GM13976 (cell line): ENCODE data around the gene UTP14A.
A peak's percentile ranks its signal among the peaks of the same experiment; 100 is the strongest.

Experiments used
- DNase-seq: peaks from one replicate; pipeline ENCODE4 v3.0.0; 2012; ENCODE audit warnings: low spot score
- in situ Hi-C: fragments of 300-500 bp; cut with MboI; formaldehyde crosslinking; loops from one replicate; pipeline ENCODE4 v1.12.0; 2022; ENCODE audit warnings: low sequenced_read_pairs, mixed read lengths, inconsistent platforms; ENCODE audit not compliant: unreplicated experiment
- TF ChIP-seq, protein P1 (sequence below): IDR thresholded peaks from 2 replicates; pipeline ENCODE4 v1.5.1; 2012; ENCODE audit warnings: borderline replicate concordance, mild to moderate bottlenecking; ENCODE audit not compliant: insufficient read depth; ENCODE audit errors: extremely low read depth, missing control alignments, control extremely low read depth

The UTP14A gene

DNA sequence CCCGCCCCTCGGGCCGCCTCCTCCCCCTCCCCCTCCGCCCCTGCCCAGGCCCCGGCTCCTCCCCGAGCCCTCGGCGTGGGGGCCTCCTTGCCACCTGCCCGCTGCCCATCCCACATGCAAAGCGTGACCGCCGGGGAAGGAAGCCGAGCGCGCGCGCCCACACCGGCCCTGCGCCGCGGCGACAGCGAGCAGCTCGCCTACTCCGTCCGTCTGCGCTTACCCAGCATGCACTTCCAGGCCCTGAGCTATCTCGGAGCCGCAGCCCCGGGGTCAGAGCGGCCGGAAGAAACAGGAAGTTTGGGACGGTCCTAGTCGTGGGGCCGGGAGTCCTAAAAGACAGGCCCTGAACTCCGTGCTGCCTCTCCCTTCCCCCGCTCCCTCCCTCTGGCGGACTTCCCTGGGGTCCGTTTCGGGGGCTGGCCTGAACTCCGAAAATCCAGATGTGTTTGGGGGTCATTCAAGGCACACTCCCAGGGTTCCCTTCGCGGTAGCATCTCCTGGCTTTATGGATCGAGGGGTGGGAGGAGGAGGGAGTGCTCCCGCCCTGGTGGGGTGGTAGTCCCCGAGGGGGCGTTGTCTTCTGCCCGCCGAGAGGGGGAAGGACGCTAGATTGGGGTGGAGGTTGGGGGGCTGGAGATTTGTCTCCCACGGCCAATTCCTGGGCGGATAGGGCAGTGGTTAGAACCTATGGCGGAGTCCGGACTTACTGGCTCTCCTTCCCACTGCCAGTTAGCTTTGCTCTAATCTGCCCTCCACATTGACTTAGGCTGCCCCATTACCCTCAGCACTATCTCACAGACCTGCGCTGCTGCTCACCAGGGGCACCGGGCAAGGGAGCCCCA lies 51.5 kb downstream of the UTP14A start:
- in situ Hi-C loops: no loop called here
- TF ChIP-seq, protein P1, sequence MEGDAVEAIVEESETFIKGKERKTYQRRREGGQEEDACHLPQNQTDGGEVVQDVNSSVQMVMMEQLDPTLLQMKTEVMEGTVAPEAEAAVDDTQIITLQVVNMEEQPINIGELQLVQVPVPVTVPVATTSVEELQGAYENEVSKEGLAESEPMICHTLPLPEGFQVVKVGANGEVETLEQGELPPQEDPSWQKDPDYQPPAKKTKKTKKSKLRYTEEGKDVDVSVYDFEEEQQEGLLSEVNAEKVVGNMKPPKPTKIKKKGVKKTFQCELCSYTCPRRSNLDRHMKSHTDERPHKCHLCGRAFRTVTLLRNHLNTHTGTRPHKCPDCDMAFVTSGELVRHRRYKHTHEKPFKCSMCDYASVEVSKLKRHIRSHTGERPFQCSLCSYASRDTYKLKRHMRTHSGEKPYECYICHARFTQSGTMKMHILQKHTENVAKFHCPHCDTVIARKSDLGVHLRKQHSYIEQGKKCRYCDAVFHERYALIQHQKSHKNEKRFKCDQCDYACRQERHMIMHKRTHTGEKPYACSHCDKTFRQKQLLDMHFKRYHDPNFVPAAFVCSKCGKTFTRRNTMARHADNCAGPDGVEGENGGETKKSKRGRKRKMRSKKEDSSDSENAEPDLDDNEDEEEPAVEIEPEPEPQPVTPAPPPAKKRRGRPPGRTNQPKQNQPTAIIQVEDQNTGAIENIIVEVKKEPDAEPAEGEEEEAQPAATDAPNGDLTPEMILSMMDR: no peak
- peak; percentile 84 for DNase-seq

DNA sequence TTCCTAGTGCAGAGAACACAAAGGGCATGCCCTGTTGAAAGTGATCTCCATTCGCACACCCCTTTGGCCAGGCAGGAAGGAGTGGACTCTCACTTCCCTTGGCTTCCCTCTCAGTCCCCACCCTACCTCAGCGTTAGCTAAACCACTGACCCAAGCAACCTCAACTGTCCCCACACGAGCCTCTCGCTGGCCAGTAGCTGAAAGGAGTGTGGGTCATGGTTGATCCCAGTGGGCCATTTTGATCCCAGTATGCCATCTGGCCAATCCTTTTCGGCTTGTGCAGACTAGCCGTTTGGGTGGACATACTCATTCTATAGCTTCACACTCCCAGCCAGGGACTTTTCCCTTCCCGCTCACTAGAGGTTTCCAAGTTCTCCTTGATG lies 52.1 kb downstream of the UTP14A start:
- in situ Hi-C loops: no loop called here
- TF ChIP-seq, protein P1: no peak
- no peak for DNase-seq

DNA sequence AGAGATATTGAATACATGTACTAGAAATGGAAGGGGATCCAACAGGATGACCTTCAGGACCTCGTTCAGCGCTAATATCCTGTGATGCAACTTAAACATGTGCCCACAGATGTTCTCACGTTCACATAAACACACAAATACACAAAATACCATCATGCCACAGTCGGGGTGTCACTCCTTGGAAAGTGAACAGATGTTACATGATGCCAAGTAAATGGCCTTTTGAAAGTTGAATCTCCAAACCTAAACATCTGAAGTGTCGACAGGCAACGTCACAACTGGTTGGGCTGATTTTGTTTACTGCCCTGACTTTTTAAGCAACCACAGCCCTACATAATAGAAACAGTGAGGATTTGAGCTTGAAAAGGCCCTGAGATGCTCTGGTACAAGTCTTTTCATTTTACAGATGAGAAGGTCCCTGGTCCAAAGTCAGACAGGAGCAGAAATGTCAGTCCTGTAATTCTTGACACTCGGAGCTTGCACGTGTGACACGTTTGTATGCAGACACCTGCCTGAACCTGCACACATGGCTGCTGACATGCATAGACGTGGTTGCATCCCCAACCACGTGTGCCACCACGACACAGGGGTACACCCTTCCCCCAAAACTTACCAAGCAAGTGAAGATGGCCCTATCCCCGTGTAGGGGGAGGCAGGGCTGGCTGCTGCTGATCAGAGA lies 53.0 kb downstream of the UTP14A start:
- TF ChIP-seq, protein P1: no peak
- no peak for DNase-seq
- in situ Hi-C loops: no loop called here

DNA sequence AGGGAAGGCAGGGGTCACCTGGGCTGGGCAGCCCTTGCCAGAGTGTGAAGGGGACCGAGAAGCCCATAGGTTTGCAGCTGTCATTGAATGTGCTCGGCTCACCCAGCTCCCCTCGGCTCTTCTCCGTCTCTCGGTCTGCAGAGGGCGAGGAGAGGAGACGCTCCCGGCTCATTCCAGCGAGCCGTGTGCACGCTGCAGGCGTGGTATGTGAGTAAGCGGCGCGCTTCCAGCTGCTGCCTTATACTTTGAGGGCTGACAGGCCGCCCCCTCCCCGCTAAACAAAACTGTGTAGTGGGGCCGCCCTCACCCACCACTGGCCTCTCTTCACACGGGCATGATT lies 53.5 kb downstream of the UTP14A start:
- DNase-seq: no peak
- in situ Hi-C loops: no loop called here
- TF ChIP-seq, protein P1: no peak

DNA sequence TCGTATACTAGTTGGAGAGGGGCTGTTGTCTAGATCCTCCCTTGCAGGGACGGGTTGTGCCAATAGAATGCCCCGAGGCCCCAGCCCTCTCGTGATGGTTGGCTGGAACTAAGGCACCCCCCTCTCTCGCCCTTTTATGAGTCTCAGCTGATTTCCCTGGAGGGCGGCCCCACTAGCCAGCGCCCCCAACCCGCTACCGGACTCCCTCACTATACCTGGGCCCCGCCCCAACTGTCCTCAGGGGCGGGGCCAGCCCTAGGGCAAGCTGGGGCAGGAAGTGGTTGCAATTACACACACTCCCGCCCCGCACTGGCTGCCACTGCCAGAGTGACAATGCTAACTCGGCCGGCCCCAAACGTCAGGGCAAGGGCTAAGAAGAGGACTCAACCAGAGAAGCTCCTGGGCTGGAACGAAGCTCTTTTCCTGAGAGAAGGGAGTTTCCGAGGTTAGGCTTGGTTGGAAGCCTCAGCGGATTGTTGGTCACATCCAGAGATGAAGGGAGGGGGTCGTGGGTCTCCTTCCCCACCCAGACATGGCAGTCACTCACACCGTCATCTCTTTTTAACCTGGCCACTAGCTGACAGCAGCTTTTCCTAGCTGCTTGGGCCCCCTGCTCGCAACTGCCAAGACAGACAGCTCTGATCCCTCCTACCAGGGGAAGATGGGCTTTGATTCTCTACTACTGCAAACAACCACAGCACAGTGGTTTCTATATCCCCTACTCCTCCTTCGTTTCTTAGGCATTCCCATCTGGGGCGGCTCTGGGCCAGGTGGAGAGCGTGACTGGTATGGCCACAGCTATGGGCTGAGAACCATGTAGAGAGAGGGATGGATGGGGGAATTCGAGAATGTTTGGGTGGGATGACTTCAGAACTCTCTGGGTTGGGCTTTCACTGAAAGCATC lies 55.5 kb downstream of the UTP14A start:
- in situ Hi-C loops: no loop called here
- TF ChIP-seq, protein P1: no peak
- peak; percentile 85 for DNase-seq

DNA sequence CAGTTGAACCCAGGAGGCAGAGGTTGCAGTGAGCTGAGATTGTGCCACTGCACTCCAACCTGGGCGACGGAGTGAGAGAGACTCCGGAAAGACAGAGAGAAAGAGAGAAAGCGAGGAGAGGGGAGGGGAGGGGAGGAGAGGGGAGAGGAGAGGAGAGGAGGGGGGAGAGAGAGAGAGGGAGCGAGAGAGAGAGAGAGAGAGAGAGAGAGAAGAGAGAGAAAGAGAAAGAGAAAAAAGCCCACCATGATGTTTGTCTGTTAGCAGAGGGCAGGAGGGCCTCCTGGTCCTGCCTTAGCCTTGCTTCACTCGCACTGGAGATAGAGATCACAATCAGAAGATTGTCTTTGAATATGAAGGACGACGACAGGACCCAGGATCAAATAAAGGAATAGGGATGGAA lies 57.8 kb downstream of the UTP14A start:
- TF ChIP-seq, protein P1: no peak
- in situ Hi-C loops: no loop called here
- DNase-seq: no peak
